Endothelial cell of hepatic sinusoid (primary cell): ENCODE data around the gene LDLRAD4.

Source experiments
- in situ Hi-C: cut with HindIII; loops from 2 replicates; pipeline ENCODE4 v1.10.0; 2017; ENCODE audit warnings: low sequenced_read_pairs

LDLRAD4 gene

DNA sequence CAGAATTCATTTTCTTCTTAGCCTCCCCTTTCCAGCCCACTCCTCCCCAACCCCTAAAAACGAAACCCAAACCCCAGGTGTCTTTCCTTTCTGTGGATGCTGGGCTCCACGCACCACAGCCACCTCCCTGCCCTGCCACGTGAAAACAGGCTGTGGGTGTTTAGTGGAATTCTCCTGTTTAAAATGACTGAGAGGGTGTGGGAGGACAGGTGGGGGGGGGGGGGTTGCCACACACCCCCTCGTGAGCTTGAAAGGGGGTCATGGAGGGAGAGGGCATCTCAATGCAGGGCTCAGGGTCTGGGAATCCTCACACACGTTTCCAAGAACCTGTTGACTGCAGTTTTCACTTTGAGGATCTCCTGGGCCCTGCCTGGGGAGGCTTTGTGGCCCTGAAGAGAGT lies 397.5 kb downstream of the LDLRAD4 start:
- in situ Hi-C loops: no loop called here

- in situ Hi-C loops: no loop called here
Measured at GRCh38 chr18:13616525-13617035, 398.0 kb downstream of the LDLRAD4 start.

- in situ Hi-C loops: no loop called here
Measured at GRCh38 chr18:13617826-13618515, 399.4 kb downstream of the LDLRAD4 start.

DNA sequence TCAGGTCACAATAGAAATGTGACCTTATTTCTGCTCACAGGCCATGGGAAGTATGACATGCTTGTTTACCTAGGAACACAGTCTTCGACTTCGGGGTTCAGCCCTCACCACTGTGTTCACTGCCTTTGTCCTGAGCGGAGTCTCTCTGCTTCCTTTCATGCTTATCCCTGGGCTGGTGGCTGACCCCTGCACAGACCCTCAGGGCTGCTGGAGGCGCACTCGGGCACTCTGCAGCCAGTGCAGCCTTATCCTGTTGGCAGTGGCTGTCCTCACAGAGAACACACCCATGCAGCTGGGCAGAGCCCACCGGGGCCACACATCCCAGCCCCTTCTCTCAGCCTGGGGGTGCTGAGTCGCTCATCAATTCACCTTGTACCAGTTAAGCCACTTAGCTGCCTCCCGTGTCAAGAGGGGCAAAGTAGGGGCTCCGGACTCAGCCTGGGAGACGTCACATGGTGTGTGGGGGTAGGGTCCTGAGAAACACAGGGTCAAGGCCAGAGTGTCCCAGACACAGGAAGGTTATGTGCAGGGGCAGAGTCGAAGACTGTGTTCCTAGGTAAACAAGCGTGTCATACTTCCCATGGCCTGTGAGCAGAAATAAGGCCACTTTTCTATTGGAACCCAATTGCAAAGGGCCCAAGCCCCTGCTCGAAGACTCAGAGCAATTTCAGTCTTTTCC lies 400.3 kb downstream of the LDLRAD4 start:
- in situ Hi-C loops: no loop called here

DNA sequence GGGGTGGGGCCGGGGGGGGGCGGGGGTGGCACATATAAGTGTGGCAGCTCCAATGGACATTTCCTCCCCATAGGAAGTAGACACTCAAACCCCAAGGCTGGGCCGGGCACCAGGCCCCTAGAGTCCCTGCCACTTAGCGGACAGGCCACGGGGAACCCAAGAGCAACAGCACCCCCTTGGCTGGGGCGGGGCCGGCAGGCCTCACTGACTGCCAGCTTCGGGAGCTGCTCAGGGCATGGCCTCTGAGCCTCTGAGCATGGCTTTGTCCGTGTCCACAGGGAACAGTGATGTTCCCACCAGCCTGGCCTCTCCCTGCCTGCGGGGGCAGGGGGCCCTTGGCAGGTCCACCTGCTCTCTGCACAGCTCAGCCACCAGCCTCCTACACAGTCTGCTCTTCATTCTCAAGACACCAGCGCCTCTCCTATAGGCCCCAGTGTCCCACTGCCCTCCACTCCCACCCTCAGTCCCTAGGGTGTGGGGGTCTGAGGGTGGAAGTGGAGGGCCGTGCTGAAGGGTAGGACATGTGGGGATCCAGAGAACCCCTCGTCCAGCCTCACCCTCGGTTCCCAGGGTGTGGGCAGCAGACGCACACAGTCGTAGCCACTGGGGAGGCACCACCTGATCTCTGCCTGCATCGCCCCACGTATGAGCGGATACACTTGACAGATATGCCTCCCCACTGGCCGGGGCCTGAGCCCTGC lies 401.1 kb downstream of the LDLRAD4 start:
- in situ Hi-C loops: no loop called here

DNA sequence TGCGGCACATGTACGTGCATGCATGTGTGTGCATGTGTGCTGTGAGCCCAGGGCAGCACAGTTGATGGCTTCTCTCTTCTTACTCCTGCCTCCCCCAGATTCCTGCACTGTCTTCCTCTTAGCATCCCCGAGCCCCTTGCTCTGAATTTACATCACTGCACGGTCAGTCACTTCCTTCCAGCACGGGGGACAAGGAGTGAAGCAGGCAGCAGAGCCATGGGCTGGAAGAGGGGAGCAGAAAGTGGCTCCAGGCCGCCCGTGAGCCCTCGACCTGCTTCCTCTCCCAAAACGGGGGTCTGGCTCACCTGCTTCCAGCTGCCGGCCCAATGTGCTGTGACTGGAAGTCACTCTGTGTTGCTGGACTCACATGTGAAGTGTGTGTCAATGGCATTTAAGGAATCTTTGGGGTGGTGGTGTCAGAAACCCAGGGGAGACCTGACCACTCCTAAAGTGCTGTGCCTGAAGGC lies 401.7 kb downstream of the LDLRAD4 start:
- in situ Hi-C loops: no loop called here

- in situ Hi-C loops: no loop called here
Measured at GRCh38 chr18:13620818-13621445, 402.4 kb downstream of the LDLRAD4 start.

DNA sequence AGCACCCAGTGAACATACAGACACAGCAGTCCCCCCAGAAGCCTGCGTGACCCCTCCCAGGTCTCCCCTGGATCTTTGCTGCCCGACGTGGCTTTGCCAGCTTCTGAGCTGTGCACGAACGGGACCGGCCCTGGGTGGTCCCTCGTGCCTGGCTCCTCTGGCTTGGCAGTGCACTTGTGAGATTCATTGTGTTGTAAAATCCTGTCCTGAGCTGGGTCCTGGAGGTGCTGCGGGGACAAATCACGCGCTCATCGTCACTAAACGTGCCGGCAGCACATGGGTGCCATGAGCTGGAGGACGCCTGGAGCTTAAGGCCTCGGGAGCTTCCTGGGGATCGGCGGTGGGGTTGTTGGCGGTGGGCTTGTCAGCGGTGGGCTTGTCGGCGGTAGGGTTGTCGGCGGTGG lies 402.9 kb downstream of the LDLRAD4 start:
- in situ Hi-C loops: no loop called here

DNA sequence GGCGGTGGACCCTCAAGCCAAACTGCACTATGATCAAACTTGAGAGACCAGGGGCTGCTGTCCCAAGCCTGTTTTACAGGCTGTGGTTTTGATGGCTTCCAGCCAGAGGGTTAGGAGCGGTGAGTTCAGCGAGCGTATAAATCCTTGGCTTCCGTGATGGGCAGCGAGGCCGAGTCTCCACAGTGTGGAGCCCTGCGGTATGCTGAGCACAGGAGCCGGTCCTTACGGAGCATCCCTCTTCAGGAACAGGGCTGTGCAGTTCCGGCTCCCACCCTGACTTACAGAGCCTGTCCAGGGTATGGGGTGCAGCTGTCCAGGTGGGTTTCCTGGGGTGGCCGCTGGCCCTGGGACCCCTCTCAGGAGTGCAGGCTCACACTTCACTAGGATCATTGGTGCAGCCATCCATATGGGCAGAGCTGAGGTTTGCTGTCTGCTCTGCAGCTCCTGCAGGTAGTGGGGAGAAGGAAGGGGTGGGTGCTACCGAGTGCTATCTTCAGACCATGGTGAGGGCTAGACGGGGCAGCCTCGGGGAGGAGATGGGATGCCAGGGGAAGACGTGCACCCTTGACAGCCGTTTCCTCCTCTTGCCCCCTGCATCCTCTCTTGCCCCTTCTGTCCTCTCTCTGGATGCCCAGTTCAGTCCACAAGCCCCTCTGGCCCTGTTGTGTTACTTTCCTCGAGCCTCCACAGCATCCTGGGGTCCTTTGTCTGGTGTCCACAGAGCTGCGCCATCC lies 403.5 kb downstream of the LDLRAD4 start:
- in situ Hi-C loops: no loop called here

DNA sequence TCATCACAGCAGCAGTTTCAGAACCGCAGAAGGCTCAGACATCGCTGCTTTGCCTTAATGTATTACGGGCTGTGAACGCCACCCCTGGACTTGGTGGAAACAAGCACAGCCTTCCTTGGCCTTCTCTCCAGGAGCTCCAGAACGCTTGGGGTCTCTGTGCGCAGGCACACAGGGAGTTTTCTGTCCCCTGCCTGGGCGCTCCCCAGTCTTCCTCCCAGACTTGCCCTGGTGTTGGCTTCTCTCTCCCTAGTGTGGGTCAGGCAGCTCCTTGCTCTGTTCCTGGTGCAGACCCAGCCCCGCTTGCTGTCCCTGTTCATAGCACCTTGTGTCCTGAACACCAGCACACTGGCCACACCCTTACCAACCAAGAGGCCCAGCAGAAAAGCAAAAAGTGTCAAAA lies 404.2 kb downstream of the LDLRAD4 start:
- in situ Hi-C loops: no loop called here

- in situ Hi-C loops: no loop called here
Measured at GRCh38 chr18:13623348-13623747, 404.8 kb downstream of the LDLRAD4 start.

- in situ Hi-C loops: no loop called here
Measured at GRCh38 chr18:13623871-13624270, 405.3 kb downstream of the LDLRAD4 start.

DNA sequence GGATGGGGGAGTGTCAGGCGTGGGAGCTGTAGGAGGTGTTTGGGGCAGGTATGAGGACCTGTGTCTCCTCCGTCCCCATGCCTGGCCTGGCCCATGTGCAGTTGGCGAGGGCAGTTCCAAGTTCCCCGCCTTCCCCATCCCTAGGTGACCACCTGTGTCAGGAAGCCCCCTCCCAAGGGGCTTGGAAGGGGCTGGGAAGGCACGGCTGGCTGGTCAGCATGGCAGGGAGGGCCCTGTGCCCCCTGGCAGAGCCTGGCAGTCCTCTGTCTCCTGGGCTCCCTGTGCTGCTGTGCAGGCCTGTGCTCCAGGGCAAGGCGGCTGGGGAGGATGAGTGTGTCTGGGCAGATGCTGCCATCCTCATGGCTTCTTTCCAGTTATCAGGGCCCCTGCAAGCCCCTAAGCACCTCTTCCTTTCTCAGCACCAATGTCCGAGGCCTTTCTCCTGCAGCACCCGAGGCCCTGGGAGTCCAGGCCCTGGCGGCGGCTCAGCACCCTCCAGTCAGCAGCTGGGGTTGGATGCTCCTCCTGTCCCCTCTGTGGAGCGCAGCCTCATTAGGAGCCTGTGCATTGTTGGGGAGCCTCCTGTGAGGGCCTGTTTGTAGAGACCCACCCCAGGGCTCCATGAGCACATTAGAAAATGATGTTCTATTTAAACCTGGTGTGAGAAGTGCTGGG lies 406.1 kb downstream of the LDLRAD4 start:
- in situ Hi-C loops: loop anchor here (5.0 to 25.0 kb wide), 2 partner anchors 38 to 412 kb away; partner anchors contain the start of gene LDLRAD4

GRCh38 chr18:13625355-13625754 lies 406.8 kb downstream of the LDLRAD4 start:
- in situ Hi-C loops: loop anchor here (5.0 to 25.0 kb wide), 2 partner anchors 37 to 413 kb away; partner anchors contain the start of gene LDLRAD4

DNA sequence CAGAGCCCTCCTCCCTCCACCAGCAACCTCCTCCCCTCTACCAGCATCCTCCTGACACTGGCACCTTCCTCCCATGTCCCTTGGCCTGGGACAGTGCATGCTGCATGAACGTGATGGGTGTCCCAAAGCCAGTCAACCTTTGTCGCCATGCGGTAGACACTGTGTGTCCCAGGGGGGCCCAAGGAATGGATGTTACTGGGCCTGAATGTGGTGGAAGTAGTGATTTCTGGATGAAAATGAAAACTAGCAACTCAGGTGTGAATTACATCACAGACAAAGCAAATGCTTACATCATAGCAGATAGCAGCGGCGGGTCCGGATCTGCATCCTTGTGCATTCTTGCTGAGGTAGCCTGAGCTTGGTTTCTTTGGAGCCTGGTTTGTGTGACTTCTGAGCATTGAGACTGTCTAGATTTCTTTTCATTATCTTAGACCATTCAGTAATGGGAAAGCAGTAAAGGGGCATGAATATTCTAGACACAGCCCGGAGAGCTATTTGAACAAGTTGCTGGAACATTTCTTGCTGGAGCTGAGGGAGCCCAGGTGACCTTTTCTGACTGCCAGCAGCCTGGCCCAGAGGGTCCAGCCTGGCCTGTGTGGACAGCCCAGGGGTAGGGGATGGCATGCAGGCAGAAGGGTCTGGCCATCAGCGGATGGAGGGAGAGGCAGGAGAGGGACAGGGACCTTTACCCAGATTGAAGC lies 407.4 kb downstream of the LDLRAD4 start:
- in situ Hi-C loops: loop anchor here (5.0 to 25.0 kb wide), 2 partner anchors 36 to 414 kb away; partner anchors contain the start of gene LDLRAD4

GRCh38 chr18:13626544-13626908 lies 408.0 kb downstream of the LDLRAD4 start:
- in situ Hi-C loops: loop anchor here (5.0 to 25.0 kb wide), 2 partner anchors 36 to 414 kb away; partner anchors contain the start of gene LDLRAD4

DNA sequence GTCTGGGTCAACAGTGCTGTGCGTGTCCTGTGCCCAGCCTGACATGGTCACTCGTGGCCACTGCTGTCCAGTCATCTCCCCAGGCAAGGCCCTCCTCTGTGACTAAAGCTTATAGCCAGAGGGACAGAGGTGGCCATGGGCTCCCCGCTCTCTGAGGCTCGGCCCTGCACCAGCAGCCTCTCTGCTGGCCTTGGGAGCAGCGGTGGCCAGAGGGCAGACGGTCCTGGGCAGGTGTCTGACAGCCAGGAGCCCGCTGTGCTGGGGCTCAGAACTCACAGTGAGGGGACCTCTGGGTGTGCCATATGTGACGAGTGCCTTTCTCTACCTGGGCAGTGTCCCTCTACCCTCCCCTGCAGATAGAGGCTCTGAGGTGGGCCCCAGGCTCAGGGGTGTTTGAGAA lies 409.1 kb downstream of the LDLRAD4 start:
- in situ Hi-C loops: loop anchor here (5.0 to 25.0 kb wide), 2 partner anchors 35 to 415 kb away; partner anchors contain the start of gene LDLRAD4

GRCh38 chr18:13628211-13628610 lies 409.7 kb downstream of the LDLRAD4 start:
- in situ Hi-C loops: loop anchor here (5.0 to 25.0 kb wide), 2 partner anchors 34 to 416 kb away; partner anchors contain the start of gene LDLRAD4
